G401 (cell line): ENCODE measurements around the gene EXOC1L. TPM values are rescaled to one million over a fixed set of nuclear protein-coding genes. Genes with fewer than 3 reads are reported as not detected.
A peak's percentile ranks its signal among the peaks of the same experiment; 100 is the strongest.
"Not testable (repeated sequence)": the region's sequence is repeated elsewhere in the genome, so short reads cannot be mapped to it uniquely, and the experiment has no call there.

ENCODE experiments used
- DNase-seq: peaks from one replicate; pipeline ENCODE4 v3.0.0-alpha.2; 2015; ENCODE audit warnings: low spot score
- in situ Hi-C: cut with HindIII; loops from 2 replicates; pipeline ENCODE4 v1.10.0; 2016; ENCODE audit warnings: low sequenced_read_pairs, mixed read lengths
- total RNA-seq: library from RNA; depleted of rRNA; stranded (reverse); fragments of >200 nt; shearing (Covaris generic); gene quantifications from 2 replicates; pipeline ENCODE4 v1.2.3, GENCODE V29; 2014

The EXOC1L gene
- total RNA-seq, 1 experiment from 2014 or later = not detected

DNA sequence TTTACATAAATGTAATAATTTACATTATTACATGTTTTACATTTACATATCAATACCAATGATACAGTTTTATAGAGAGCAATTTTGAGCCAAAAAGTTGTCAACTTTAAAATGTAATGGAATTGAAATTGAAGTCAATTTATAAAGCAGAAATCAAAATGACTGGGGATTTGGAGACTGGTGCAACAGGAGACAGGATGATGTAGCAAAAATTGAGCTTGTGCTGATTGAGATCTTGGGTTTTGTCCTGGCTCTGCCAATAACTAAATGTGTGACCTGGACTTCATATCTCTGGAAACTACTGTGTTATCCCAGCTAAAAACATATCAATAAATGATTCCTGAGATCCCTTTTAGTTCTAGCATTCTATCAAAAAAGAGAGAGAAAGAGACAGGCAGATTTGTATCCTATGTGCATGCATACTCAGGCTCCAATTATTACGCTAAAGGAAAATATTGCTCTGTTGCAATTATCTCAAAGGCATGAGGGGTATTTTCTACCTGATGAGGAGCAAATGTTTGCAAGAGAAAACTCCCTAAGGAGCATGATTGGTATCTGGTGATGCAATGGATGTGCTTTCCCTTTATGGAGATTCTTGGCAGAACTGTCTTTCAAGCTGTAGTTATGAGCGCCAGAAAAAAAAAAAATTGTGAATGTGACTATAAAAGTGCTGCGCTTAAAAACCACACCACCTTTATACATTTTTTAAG lies 14.7 kb downstream of the EXOC1L start:
- in situ Hi-C loops = no loop called here
- DNase-seq = no peak

- in situ Hi-C loops = no loop called here
- no peak for DNase-seq
Observed at GRCh38 chr4:55837903-55838302, 18.3 kb downstream of the EXOC1L start.

GRCh38 chr4:55838356-55838755 lies 18.8 kb downstream of the EXOC1L start:
- DNase-seq = no peak
- in situ Hi-C loops = no loop called here

DNA sequence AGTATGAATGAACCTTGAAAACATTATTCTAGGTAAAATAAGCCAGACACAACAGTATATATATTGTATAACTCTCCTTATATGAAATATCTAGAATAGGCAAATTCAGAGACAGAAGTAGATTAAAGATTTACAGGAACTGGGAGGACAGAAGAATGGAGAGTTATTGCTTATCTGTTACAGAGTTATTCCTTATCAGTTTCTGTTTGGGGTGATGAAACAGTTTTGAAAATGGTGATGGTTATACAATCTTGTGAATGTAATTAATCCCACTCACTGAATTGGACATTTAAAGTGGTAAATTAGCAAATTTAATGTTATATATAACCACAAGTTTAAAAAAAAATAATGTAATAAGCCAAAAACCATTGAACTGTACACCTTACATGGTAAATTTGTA lies 19.4 kb downstream of the EXOC1L start:
- DNase-seq = no peak
- in situ Hi-C loops = no loop called here

DNA sequence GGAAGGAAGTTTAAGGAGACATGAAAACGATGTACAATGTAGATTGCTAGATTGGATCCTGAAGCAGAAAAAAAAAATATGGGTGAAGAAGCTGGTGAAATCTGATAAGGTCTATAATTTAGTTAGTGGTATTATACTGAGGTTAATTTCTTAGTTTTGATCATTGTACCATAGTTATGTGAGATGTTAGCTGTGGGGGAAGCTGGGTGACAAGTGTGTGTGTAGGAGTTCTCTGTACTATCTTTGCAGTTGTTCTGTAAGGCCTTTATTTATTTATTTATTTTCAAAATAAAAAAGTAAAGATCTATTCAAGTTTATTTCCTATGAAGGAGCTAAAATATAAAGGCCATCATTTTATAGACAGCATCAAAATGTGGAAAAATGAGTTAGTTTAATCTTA lies 21.4 kb downstream of the EXOC1L start:
- no peak for DNase-seq
- in situ Hi-C loops = no loop called here

GRCh38 chr4:55841373-55842239 lies 22.0 kb downstream of the EXOC1L start:
- in situ Hi-C loops, DNase-seq: not testable (repeated sequence)

DNA sequence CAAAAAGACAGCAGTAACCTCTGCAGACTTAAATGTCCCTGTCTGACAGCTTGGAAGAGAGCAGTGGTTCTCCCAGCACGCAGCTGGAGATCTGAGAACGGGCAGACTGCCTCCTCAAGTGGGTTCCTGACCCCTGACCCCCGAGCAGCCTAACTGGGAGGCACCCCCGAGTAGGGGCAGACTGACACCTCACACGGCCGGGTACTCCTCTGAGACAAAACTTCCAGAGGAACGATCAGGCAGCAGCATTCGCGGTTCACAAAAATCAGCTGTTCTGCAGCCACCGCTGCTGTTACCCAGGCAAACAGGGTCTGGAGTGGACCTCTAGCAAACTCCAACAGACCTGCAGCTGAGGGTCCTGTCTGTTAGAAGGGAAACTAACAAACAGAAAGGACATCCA lies 22.7 kb downstream of the EXOC1L start:
- DNase-seq, in situ Hi-C loops: not testable (repeated sequence)

- no peak for DNase-seq
- in situ Hi-C loops = no loop called here
Observed at GRCh38 chr4:55849724-55850123, 30.1 kb downstream of the EXOC1L start.

GRCh38 chr4:55851885-55852284 lies 32.3 kb downstream of the EXOC1L start:
- no peak for DNase-seq
- in situ Hi-C loops = no loop called here

- in situ Hi-C loops = no loop called here
Observed at GRCh38 chr4:55853484-55854046, 34.0 kb downstream of the EXOC1L start, which contains the start of gene EXOC1. Gene EXOC1, plus strand, starts transcription at chr4:55853648. Its CDS starts 4,676 bp downstream, at chr4:55858324.

DNA sequence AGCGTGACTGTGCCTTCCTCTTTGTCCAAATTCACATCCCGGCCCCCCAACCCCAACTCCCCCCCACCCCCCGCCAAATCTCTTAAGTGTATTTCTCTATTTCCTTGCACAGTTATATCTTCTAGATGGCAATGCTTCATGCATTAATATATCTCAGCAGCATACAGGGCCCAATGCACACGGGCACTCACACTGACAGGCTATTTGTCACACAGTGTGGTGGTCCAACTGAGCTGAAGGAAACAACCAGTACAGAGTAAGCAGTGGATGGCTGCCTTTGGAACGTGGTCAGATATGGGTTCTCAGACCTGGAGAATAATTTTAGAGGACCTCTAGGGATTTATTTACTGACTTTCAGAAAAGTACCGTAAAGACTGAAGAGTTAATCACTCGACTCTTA lies 34.5 kb downstream of the EXOC1L start:
- peak; percentile 19 for DNase-seq
- in situ Hi-C loops = no loop called here

More at GRCh38 chr4:55853484-55854046, 34.0 kb downstream of the EXOC1L start, which contains the start of gene EXOC1:
- peak; percentile 97 for DNase-seq

DNA sequence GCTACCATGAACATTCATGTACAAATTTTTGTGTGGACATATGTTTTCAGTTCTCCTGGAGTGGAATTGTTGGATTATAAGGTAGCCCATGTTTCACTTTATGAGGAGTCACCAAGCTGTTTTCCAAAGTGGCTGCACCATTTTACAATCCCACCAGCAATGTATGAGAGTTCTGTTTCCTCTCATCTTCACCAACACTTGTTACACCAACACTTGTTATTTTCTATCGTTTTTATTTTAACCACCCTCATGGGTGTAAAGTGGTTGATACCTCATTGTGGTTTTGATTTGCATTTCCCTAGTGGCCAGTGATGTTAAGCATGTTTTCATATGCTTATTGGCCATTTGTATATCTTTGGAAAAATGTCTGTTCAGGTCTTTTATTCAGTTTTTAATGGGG lies 38.0 kb downstream of the EXOC1L start:
- in situ Hi-C loops = no loop called here
- no peak for DNase-seq

DNA sequence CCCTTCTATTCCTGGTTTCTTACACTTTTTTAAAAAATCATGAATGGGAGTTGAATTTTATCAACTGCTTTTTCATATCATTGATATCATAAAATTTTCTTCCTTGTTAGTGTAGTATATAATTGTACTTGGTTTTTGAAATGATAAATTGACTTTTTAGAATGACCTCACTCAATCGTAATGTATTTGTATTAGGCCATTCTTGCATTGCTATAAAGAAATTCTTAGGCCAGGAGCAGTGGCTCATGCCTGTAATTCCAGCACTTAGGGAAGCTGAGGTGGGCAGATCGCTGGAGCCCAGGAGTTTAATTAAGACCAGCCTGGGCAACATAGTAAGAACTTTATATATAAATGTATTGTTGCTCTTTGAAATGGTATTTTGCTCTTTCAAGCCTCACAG lies 40.1 kb downstream of the EXOC1L start:
- no peak for DNase-seq
- in situ Hi-C loops = no loop called here

DNA sequence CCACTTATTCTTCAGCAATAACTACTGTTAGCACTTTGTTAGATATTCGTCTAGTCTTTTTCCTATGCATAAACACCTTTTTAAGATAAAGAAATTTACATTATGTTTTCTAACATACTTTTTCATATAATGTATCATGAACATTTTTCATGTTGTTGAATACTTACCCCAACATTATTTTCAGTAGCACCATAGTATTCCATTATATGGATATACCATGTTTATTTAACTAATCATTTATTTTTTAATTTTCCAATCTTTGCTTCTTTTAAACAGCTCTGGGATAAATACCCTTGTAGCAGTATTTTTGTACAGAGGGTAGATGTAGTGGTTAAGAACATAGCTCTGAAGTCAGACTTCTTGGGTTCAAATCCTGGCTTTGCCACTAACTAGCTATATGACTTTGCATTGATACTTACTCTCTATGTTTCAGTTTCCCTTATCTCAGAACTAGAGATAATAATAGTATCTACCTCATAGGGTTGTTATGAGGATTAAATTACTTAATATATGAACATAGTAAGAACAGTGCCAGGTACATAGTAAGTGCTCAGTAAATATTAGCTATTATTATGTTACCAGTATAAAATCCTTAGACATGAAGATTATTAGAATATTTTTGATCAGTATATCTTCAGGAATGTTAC lies 45.1 kb downstream of the EXOC1L start:
- in situ Hi-C loops = no loop called here
- DNase-seq = no peak

- in situ Hi-C loops = no loop called here
- no peak for DNase-seq
Observed at GRCh38 chr4:55865228-55865806, 45.7 kb downstream of the EXOC1L start.

DNA sequence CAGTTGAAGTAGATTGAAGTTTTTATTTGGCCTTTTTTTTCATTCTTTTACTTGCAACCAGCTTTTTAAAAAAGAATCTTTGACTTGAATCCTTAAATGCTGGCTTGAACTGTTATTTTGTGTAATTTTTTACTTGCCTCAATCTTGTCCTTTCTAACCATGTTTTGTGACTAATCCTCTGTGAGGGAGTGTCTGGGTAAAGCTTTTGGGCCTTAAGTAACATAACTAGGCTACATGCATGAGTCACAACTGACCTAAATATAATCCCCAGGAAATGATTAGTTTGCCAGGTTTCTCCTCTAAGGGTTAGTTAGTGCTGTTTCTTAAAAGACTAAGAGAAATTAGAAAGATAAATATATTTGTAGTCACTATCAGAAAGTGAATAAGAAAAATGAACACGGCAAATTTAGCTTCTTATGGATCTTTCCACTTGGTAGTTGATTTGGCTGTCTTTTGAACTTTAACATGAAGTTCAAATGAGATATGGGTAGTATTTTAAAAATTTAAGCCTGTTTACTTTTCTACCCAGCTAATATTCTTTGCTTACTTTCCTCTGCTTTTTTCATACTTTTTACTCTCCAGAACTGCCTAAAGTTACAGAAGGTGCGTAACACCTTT lies 46.8 kb downstream of the EXOC1L start:
- DNase-seq = peak; percentile 2
- in situ Hi-C loops = no loop called here

DNA sequence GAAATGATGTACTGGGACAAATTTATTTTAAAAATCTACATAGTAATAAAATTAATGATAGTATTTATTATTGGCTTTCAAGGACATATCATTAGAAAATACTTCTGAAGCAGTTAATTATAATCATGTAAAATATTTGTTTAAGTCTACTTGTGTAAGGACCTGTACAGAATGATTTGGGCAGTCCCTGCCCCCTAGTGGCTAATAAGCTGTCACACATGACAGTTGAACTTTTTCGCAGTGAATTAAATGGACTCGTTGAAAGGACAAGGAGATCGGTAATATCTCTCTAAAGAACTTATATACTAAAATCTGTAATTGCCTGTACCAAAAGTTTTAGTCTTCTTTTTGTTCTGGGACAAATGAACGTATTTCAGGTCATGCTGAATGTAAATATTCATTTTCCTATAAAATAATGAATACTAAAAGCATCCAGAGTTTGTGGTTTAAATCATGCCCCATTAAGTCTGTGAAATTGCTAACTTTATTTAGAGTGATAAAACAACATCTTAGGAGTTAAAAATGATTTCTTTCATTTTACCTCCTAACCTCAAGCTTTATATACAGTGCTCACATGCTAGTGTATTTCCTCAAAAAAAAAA lies 47.5 kb downstream of the EXOC1L start:
- peak; percentile 69 for DNase-seq
- in situ Hi-C loops = no loop called here

DNA sequence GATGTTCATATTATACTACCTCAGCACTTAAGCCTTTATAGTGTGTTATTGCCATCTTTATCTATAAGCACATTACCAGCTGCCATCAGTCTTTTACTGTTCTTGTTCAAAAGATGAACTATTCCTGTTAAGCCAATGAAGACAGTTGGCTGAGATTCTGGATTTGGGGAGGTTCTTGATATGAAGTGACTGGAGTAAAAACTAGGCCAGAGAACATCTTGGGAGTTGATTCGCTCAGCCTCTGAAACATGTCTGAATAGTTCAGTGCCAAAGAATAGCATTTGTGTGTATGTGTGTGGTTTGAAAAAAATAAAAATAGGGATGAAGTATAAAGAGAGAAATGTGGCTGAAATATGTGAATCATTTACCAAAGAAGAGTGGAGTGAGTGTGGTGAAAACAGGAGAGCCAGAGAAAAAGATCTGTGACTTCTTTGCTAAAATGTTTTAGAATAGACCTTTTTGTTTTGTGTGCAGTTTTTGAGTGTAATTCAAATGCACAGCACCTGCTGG lies 49.0 kb downstream of the EXOC1L start:
- DNase-seq = no peak
- in situ Hi-C loops = no loop called here
